OCI-LY1 (cell line): ENCODE measurements around the gene TACSTD2.

ENCODE experiments used
- CTCF ChIP-seq: fragments of 200-600 bp; sonication (generic), shearing (Covaris generic); IDR thresholded peaks from 2 replicates; pipeline ENCODE4 v1.5.1; 2017; ENCODE audit warnings: mild to moderate bottlenecking, antibody characterized with exemption, low read length, moderate library complexity, mixed read lengths
- EZH2 ChIP-seq: fragments of 200-600 bp; sonication (generic), shearing (Covaris generic); IDR thresholded peaks from 2 replicates; pipeline ENCODE4 v1.8.0; 2017; ENCODE audit warnings: borderline replicate concordance, mixed run types, mild to moderate bottlenecking, antibody characterized with exemption, low read length, moderate library complexity, mixed read lengths

GRCh38 chr1:58548371-58548770 is 28.7 kb downstream of the TACSTD2 start:
- TF ChIP-seq CTCF: no peak
- TF ChIP-seq EZH2: no peak
